GM18499 (cell line): ENCODE data around the gene FOSB.

Experiments
- ATAC-seq: cut with Tn5 transposase; IDR thresholded peaks from one replicate; pipeline ENCODE4 v1.9.1; 2021; ENCODE audit warnings: moderate number of reproducible peaks; ENCODE audit not compliant: insufficient read depth, unreplicated experiment

Gene FOSB

DNA sequence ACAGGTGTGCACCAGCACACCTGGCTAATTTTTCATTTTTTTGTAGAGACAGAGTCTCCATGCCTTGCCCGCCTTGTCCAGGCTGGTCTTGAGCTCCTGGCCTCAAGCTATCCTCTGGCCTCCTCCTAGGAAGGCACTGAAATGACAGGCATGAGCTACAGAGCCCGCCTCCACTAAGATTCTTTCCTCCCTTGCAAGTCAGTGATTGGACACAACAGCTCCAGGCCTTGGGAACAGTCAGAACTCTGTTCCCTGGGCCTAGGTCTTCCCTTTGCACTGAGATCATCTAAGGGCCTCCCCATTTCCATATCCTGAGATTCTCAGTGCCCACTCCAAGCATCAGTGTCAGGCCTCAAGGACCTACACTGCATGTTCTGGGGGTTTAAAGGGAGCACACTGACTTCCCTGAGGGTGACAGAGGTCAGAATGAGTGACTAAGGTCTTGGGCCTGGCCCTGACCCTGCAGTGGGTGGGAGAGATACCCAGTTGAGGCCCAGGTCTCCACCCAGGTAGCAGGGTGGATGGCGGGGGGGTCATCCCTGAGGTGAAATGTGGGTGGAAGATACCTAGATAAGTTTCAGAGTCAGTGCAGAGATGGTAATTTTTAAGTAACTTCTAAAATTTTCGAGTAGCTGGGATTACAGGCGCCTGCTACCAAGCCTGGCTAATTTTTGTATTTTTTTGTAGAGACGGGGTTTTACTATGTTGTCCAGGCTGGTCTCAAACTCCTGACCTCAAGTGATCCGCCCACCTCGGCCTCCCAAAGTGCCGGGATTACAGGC, 26.7 kb upstream of the FOSB start:
- ATAC-seq = no peak

DNA sequence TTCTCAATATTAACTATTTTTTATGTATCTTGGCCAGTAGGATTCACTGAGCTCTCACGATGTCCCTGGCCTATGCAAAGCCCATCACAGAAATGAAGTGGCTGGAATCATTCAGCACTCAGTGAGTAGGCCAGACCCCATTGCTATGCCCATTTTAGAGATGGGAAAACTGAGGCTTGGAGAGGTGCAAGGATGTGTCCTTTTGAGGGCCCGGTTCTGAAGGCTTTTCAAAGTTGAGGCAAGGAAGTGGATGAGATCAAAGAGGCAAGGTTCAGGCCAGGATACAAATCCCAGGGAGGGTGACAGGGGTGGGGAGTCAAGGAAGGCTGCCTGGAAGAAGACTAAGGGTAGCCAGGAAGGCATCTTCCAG, 25.4 kb upstream of the FOSB start:
- ATAC-seq = no peak

- no peak for ATAC-seq
These were observed 24.9 kb upstream of the FOSB start for GRCh38 chr19:45442778-45443461.

- ATAC-seq = no peak
These were observed 24.1 kb upstream of the FOSB start for GRCh38 chr19:45443462-45444317.

DNA sequence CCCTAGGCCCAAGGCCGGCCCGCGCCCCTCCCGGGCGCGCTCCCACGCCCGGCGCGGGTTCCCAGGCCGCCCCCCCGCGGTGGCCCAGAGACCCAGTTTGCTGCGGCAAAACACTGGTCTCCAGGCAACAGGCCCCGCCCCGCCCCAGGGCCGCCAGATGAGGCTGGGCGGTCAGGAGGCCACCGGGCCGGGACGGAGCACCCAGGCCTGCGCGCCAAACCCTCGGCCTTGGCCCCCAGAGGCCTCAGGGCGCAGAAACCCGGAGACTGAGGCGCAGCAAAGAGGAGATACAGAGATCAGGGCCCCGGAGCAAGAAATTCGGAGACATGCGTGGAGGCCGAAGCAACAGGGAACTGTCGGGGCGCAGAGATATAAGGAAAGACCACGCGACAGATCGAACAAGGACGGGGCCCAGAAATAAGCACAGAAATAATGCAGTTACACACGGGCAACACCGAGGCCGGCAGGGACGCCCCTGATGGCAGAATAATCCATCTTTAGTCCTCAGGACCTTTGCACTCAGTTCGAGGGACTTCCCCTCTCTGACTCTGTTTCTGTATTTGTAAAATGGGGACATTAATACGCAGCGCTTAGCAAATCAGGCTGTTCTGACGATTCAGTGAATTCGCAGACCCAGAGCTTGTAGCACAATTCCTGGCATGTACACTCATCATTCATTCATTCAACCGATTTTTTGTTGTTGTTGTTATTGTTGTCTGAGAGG, 23.3 kb upstream of the FOSB start:
- no peak for ATAC-seq

DNA sequence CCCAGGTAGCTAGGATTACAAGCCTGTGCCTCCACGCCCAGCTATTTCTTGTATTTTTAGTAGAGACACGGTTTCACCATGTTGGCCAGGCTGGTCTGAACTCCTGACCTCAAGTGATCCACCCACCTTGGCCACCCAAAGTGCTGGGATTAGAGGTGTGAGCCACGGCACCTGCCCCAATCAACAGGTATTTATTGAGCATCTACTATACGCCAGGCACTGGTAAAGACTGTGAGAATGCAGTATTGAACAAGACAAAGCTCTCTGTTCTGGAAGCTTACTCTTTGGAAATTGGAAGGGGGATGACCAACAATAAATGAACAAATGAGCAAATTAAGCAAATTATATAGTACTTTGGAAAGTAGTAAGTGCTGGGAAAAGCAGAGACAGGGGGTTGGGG, 22.7 kb upstream of the FOSB start:
- ATAC-seq = no peak

DNA sequence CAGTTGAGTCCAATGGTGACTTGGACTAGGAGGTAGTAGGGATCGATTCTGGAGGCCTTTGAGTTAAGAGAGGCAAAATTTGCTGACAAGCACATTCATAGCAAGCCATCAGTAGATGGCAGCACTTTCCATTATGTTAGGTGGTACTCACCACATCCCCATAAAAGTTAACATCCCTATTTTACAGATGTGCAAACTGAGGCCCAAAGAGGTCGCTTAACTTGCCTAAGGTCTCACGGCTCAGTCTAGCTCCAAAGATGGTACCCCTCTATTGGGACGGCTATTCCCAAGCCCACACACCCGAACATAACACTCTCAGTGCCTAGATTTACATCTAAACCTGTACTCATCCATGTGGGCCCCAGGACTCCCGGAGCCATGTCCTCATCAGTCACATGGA, 21.5 kb upstream of the FOSB start:
- ATAC-seq = no peak

DNA sequence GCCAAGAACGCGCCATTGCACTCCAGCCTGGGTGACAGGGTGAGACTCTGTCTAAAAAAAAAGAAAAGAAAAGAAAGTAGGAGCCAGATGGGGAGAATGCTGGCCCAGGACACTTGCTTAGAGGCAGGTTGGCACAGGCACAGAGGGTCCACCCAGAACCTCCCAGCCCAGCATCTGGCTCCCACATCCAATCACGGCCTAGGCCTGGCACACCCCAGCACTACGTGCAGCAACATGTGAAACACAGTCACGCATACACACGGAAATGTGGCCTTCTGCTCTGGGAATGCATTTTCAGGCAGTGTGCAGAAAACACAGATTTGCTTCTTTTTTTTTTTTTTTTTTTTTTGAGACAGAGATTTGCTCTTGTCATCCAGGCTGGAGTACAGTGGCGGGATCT, 20.9 kb upstream of the FOSB start:
- ATAC-seq = no peak

DNA sequence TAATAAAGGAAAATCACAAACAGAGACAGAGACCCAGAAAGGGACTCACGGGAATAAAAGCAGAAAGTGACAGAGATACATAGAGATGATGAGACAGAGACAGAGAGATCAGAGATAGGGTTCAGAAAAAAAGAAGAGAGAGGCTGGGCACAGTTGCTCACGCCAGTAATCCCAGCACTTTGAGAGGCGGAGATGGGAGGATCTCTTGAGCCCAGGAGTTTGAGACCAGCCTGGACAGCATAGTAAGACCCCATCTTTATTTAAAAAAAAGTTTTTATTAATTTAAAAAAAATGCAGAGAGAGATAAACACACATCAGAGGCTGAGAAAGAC, 19.4 kb upstream of the FOSB start:
- no peak for ATAC-seq

DNA sequence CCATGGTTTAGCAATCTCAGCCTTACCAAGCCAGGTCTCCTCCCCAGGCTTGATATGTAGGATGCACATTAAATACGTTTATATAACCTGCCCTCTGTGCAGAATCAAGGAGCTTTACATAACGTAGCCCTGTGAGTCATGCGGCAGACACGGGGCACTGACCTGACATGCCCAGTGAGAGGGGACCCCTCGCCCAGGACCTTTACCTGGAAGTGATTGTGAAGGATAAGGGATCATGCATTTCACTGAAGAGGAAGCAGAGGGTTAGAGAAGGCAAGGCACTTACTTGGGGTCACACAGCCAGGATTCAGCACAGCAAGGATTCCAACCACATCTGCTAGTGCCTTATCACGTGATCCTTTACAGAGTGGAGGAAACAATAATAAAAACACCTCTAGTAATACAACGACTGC, 18.9 kb upstream of the FOSB start:
- no peak for ATAC-seq

DNA sequence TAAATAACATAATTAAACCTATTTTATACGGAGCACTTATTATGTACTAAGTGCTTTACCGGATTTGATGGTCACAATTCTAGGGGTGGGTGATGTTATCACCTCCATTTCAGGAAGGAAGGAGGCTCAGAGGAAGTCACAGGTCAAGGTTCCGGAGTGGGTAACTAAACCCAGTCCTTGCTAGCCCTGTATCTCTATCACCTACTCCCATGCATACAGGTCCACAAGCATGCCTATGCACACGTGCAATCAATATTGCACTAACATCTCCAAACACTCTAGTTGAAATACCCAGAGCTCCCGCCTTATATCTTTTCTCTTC, 17.8 kb upstream of the FOSB start:
- no peak for ATAC-seq

DNA sequence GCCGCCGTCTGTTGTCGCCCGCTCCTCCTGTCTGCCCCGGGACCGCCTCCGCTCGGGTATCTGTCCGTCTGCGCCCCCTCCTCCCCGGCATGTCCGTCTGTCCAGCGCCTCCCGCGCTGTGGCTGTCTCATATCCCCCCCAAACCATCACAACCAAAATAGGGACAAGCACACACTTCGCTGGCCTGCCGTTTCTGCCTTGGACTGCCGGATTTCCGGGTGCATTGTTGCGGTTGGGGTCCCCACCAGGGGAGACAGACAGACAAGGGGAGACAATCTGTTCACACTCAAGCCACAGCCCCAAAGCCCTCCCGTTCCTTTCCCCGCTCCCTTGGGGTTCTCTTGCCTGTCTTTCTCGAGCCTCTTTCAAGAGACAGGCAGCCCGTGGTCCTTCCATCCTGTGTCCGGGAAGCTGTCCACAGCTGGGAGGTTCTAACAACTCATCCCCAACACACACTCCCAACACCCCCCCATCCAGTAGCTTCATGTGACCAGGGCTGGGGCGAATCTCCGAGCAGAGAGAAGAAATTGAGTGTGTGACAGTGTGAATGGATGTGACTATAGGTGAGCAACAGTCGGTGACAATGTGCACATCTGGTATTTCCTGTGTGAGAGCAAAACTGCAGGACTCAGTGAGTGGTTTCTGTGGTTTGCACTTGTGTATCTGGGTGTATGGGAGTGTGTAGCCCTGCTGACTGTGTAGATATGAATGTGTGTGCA, 16.5 kb upstream of the FOSB start:
- no peak for ATAC-seq

DNA sequence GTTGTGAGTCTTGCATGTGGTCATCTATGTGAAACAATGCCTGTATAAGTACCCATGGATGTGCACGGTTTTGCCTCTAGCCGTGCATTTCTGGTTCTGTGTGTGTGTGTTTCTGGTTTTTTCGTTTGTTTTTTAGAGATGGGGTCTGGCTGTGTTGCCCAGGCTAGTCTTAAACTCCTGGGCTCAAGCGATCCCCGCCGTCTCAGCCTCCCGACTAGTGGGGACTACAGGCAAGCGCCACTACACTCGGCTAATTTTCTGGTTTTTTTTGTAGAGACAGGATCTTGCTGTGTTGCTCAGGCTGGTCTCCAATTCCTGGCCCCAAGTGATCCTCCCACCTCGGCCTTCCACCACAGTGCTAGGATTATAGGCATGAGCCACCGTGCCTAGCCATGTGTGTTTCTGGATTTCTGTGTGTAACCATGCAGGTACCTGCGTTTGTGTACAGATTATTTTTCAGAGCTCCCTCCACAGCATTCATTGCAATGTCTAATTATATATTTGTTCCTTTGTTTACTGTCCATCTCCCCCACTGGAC, 15.9 kb upstream of the FOSB start:
- no peak for ATAC-seq

- no peak for ATAC-seq
These were observed 11.9 kb upstream of the FOSB start for GRCh38 chr19:45455707-45456499.

- ATAC-seq = no peak
These were observed 11.3 kb upstream of the FOSB start for GRCh38 chr19:45456500-45456815.

GRCh38 chr19:45457776-45458175, 10.0 kb upstream of the FOSB start:
- ATAC-seq = no peak

- no peak for ATAC-seq
These were observed 6.9 kb upstream of the FOSB start for GRCh38 chr19:45460807-45461347.

DNA sequence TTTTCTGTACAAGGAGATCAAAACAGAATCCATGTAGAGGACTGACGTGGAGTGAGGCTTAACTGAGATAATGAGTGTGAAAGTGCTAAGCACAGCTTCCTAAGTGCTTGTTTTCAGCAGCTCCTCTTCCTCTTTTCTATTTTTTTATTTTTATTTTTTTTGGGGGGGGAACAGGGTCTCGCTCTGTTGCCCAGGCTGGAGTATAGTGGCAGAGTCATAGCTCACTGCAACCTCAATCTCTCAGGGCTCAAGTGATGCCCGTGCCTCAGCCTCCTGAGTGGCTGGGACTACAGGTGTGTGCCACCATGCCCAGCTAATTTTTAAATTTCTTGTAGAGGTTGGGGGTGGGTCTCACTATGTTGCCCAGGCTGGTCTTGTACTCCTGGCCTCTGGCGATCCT, 5.6 kb upstream of the FOSB start:
- no peak for ATAC-seq

DNA sequence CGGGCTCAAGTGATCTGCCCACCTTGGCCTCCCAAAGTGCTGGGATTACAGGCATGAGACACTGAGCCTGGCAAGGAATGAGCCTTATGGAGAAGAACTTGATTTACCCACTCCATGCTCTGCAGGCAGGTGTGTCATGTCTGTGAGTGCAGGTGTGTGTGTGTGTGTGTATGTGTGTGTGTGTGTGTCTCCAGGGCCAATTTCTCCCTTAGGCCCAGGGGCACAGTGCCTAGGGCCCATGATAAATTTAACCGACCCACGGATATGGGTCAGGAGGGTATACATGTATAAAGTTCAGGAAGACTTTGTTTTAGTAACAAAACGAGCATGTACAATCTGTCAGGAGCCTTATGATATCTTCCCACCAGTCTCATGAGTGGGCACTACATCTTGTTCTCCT, 4.6 kb upstream of the FOSB start:
- ATAC-seq = no peak
